Measurements from ENCODE around the gene RSPO1.
"Not testable (repeated sequence)": the region's sequence is repeated elsewhere in the genome, so short reads cannot be mapped to it uniquely, and the experiment has no call there.

The RSPO1 gene

DNA sequence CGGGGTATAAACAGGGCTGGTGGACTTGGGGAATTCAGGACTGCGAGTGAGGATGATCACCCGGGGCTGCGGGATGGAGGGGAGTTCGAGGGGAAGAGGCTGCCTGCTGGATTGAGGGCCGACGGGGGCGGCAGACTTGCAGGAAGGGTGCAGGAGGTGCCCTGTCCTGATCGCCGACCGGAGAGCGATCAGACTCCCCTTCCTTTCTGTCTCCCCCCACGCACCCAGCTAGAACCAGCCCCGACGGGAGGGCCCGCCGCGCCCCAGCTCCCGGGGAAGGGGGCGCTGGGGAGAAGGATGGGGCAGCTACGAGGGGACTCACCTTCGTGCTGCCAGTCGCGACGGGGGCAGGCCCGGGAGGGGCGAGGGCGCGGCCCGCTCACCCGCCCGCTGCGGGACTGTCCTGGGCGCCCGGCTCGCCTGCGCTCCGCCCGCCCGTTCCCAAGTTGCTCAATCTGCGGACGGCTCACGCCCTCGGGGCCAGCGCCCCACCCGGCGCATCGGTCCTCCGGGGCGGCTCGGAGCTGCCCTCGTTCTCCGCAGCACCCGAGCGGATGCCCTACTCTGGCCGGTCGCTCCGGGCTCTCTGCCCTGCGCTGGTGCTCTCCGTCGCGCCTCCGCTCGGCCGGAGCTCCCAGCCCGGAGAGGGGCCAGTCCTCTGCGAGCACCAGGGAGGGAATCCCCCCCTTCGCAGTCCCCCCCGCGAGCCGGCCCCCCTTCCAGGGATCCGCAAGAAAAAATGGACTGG, at the start of gene RSPO1:
Gene RSPO1 (minus strand): TSS at position 649 of the 748 bp plus-strand sequence. CDS start 5,231 bp downstream, outside the sequence.
- DNase-seq (ENCODE audit: low read depth in 2 of 2) = no peak

- not testable (repeated sequence) for DNase-seq (ENCODE audit: low read depth in 2 of 2)
Measured at GRCh38 chr1:37684182-37684581, 49.5 kb upstream of the RSPO1 start.

DNA sequence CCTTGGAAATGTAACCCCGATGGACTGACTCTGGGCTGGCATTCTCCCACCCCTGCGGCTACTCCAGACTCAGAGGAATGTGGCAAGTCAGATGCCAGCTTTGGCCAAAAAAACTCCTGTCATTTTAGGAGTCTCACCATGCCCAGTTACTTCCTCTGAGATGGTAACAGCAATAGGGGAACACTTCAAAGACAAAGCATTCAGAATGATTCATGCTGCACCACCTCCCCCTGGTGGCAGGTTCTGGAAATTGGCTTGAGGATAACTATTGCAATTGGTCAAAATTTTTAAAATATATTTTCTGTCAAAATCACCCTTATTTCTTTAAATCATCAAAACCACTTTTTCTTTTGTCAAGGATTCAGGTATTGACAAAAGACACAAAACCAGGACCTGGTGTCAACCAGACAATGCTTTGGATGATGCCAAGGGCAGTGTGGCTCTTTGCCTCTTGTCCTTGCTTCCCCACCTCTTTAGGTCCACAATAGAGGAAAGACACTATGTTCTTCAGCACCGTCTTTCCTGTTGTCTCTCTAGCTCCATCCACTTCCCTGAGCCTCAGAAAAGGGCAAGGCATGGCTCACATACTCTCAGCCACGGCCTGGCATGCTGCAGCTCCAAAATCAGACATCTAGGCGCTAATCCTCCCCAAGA, 47.8 kb upstream of the RSPO1 start:
- peak in 1 of 2 donors; percentile 57 for DNase-seq (ENCODE audit: low read depth in 2 of 2)

GRCh38 chr1:37680933-37681332, 46.2 kb upstream of the RSPO1 start:
- DNase-seq (ENCODE audit: low read depth in 2 of 2) = no peak

- no peak for DNase-seq (ENCODE audit: low read depth in 2 of 2)
Measured at GRCh38 chr1:37677808-37678207, 43.1 kb upstream of the RSPO1 start.

- DNase-seq (ENCODE audit: low read depth in 2 of 2) = no peak
Measured at GRCh38 chr1:37677143-37677439, 42.4 kb upstream of the RSPO1 start.

DNA sequence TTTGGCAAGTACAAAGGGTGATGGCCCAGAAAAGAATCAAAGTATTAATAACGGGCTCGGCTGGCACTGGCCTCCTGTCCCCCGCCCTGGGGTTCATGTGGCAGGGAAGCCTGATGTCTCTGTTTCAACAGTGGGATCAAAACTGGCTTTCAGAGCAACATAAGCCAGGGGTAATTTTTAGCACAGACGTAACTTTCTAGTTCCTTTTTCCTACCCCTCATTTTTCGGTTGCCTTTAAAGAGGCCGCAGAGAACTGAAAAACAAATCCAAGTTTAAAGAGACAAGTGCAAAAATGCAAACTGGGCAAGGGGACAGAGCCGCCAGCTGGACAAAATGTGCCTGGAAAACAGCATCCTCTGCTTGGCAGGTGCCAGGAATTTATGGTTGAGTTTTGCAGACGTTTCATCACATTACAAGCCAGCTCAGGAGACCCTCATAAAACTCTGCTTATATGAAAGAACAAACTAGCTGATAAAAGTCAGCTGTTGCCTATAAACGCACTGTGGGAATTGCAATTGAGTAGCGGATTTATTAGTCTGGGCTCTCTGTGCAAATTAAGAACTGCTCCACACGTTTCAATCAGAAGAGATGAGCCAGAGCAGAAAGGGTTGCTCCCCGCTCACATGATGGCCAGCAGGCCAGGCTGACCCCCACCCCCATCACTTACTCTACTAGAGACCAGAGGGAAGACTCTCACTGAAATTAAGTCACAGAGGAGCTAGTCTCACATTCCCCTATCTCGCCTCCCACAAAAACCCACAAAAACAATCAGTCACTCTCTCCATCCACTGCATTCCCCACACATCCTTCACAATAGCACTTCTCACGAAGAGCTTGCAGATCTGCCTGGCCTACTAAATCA, 41.8 kb upstream of the RSPO1 start:
- DNase-seq (ENCODE audit: low read depth in 2 of 2) = no peak

DNA sequence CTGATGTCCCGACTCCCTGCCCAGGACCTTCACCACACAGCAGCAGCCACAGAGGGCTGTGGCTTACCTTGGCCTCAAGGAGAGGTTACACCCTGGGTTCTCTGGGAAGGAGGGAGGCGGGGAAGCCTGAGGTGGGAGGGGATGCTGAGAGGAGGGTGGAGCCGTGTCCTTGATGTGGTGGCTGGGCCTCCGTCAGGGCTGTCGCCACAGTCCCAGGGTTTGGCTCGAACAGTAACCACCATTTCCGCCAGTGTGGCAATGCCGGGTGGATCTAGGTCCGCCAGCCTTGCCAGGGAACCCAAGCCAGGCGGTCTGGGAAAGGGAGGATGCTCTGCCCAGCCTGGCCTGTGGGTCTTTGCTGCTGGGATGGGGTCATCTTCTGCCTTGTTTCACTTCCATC, 39.2 kb upstream of the RSPO1 start:
- peak in 1 of 2 donors; percentile 27 for DNase-seq (ENCODE audit: low read depth in 2 of 2)

GRCh38 chr1:37672136-37672870, 37.6 kb upstream of the RSPO1 start:
- no peak for DNase-seq (ENCODE audit: low read depth in 2 of 2)

DNA sequence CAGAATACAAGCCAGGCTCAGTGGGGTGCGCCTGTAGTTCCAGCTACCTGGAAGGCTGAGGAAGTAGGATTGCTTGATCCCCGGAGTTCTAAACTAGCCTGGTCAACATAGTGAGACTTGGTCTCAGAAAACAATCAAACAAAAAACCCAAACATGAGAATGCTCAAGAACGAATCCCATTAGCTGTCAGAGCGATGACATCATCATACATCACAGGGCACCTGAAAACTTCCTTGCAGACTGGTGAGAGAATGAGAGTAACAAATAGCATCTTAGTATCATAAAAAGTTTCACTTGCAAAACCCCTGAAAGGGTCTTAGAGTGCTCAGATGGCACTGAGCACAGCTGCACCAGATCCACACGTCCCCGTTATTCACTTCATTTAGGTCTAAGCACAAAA, 36.6 kb upstream of the RSPO1 start:
- no peak for DNase-seq (ENCODE audit: low read depth in 2 of 2)

DNA sequence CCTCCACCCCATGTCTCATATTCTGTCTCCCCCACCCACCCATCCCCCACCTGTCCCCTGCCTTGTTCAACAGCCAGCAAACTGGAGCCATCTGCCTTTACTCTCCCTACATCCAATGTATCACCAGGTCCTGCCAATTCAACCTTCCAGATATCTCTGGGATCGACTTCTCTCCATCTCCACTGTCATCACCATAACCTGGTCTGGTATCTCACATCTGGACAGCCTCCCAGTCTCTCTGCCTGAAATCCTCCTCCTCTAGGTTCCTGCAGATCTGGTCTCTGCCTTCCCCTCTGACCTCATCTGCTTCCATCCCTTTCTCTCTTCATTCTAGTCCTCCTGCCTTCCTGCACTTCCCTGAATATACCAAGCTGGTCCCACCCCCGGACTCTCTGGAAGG, 35.4 kb upstream of the RSPO1 start:
- DNase-seq (ENCODE audit: low read depth in 2 of 2) = no peak

GRCh38 chr1:37667023-37667671, 32.5 kb upstream of the RSPO1 start:
- DNase-seq (ENCODE audit: low read depth in 2 of 2) = no peak

DNA sequence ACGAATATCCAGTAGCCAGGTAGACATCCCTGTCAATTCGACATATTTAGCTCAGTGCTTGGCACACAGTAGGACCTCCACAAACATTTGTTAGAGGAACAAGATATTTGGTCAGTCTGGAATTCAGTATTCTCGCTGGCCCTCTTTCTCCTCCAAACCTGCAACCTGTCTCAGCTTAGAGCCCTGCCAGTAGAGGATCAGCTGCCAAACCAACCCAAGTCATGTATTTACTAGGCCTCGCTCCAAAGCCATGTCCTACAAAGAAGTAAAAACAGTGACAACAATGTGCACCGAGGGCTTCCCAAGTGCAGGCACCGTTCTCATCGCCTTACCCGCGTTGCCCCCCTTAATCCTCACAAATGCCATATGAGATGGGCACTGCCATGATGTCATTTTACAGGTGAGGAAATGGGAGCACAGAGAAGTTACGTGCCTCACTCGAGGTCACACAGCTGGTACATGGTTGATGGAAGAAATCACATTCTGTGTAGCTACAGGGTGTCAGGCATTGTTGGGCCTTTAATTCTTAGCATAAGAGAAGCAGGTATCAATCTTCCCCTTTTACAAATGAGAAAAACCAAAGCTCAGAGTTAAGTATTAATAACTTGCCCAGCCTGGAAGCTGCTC, 31.7 kb upstream of the RSPO1 start:
- DNase-seq (ENCODE audit: low read depth in 2 of 2) = no peak

DNA sequence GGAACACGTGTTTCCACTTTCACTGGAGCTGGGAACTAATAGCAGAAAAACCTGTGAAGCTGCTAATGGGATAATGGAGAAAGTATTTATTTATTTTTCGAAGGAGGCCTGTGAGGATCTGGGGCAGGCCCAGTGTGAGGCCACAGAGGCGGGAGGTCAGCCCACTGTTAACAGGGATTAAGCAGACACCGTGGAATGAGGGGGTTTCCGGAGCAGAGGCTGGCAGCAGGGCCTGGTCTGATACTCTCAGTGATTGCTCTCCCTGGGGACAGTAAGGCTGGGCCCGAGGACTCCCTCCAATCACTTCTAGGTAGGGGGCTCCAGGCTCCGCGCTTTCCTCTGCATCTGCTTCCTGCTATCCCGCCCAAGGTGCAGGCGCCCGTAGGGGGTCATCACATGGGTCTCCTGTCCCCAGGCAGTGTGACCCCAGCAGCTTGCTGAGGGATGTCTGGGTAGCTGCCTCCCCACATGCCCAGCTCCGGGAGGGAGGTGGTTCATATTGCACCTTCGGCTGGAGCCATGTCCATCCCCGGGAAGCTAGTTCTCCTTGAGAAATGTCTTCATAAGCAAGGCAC, 28.8 kb upstream of the RSPO1 start:
- DNase-seq (ENCODE audit: low read depth in 2 of 2) = no peak

DNA sequence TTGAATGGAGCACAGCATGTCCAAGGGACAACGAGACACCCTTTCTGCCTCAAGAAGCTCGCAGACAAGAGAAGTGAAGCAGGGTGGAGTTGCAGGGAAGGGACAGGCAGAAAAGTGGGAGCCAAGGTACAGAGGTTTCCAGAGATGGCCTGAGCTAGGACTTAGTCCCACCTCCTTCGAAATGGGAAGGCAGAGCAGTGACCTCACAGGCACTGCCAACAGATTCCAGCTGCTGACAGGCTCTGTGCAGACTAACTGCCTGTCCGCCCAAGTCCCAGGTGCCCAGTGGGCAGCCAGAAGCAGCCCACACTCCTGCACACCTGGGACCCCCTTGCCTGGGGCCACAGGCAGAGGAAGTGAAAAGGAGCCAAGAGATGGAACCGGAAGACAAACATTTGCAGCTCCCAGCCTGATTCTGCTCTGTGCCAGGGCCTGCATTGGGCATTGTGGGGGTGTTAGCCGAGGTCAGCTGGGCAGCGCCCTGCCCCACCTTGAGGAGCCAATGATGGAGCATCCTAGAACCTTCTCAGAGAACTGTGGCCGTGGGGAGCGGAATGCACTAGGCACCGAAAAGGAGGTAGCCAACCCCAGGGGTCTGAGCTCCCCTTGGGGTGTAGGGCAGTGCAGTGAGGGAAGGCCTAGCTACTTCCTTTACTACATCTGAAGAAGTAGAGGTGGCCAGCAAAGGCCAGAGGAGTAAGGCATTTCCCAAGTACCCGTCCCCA, 27.5 kb upstream of the RSPO1 start:
- DNase-seq (ENCODE audit: low read depth in 2 of 2) = no peak

GRCh38 chr1:37661401-37661800, 26.7 kb upstream of the RSPO1 start:
- no peak for DNase-seq (ENCODE audit: low read depth in 2 of 2)

- no peak for DNase-seq (ENCODE audit: low read depth in 2 of 2)
Measured at GRCh38 chr1:37660664-37661063, 26.0 kb upstream of the RSPO1 start.

DNA sequence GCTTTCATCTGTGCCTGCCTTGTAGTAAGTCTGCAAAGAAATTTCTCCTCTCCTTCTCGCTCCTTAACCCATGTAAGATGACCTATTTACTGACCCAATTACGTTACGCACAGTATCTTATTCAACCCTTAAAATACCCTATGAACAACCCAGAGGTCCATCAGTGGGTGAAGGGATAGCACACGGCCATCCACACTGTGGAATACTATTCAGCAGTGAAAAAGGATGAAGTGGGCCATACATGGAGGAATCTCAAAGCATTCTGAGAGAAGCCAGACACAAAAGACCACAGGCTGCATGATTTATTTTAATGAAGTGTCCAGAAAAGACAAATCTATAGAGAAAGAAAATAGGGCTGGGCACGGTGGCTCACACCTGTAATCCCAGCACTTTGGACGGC, 23.8 kb upstream of the RSPO1 start:
- DNase-seq (ENCODE audit: low read depth in 2 of 2) = no peak

DNA sequence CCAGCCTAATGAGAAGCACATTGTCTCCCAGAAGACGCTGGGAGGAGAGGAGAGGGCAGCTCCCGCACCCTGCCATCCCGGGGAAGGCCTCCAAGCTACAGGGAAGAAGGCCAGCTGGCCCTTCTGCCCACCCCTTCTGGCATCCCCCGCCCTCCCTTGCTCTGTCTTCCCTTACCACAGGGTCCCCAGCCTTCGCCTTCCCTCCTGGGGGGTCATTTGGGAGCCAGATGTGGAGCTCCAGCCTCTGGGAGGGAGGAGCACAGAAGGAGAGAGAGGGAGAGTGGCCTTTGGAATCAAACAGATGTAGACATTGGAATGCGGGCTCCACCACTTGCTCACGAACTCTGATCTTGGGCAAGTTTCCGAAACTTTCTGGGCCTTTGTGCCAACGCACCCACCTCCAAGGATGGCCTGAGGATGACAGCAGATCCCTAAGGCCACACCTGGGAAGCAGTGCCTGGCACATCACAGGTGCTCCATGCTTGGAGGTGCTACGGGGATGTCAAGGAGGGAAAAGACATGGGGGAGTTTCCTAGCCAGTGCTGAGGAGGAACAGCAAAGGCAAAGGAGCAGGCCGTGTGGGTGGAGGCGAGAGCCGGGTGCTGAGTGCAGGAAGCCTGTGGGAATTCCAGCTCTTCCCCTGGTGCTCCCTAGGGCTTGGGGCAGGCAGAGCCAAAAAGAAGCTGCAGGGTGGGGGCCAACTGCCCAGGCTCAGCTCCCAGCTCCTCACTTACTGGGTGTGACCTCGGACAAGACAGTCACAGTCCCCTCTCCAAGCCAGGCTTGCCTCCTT, 23.1 kb upstream of the RSPO1 start:
- DNase-seq (ENCODE audit: low read depth in 2 of 2) = no peak
